Tibial nerve (tissue), 4 donors: ENCODE results near the gene C1orf53. TPM values are rescaled to one million over a fixed set of nuclear protein-coding genes. Genes with fewer than 3 reads are reported as not detected.
A peak's percentile ranks its signal among the peaks of the same experiment; 100 is the strongest.

Experiments used
- DNase-seq, 2 donors: peaks; one replicate each; pipeline ENCODE4 v3.0.0-alpha.2; 2019; ENCODE audit warnings: low spot score in 2 of 2
- H3K27ac ChIP-seq, 4 donors: fragments of 200-600 bp; sonication (generic) in 3 of 4; one replicate each; pipeline ENCODE4 v1.5.1; 2017 to 2019; ENCODE audit warnings: mild to moderate bottlenecking in 1 of 4
- H3K27me3 ChIP-seq, 2 donors: fragments of 200-600 bp; sonication (generic) in 1 of 2; one replicate each; pipeline versions ENCODE4 v1.5.1 to v1.6.0; 2017 to 2019
- H3K36me3 ChIP-seq, 3 donors: fragments of 200-600 bp; sonication (generic); one replicate each; pipeline ENCODE4 v1.5.1; 2018 to 2019
- H3K4me1 ChIP-seq, 4 donors: fragments of 200-600 bp; sonication (generic) in 3 of 4; one replicate each; pipeline ENCODE4 v1.5.1; 2017 to 2019
- H3K4me3 ChIP-seq, 4 donors: fragments of 200-600 bp; sonication (generic) in 3 of 4; one replicate each; pipeline ENCODE4 v1.5.1; 2017 to 2019; ENCODE audit warnings: mild to moderate bottlenecking in 1 of 4, moderate library complexity in 1 of 4
- H3K9me3 ChIP-seq, 4 donors: fragments of 200-600 bp; sonication (generic) in 3 of 4; one replicate each; pipeline ENCODE4 v1.5.1; 2017 to 2019
- CTCF ChIP-seq, 5 experiments: fragments of 200-600 bp in 3 of 5; fragments of 450-650 bp in 2 of 5; sonication (generic) in 3 of 5; IDR thresholded peaks; one replicate each; pipeline ENCODE4 v1.5.1; 2016 to 2019; ENCODE audit warnings: antibody characterized with exemption in 5 of 5, mild to moderate bottlenecking in 3 of 5, moderate library complexity in 2 of 5
- EP300 ChIP-seq, 2 donors: sonication (generic); formaldehyde crosslinking; IDR thresholded peaks; one replicate each; pipeline ENCODE4 v1.6.1; 2017; ENCODE audit warnings: antibody characterized with exemption in 2 of 2, mild to moderate bottlenecking in 1 of 2
- POLR2A ChIP-seq, 2 donors: fragments of 450-650 bp; IDR thresholded peaks; one replicate each; pipeline ENCODE4 v1.6.1; 2017; ENCODE audit warnings: antibody characterized with exemption in 2 of 2, mild to moderate bottlenecking in 2 of 2, moderate library complexity in 2 of 2
- WGBS, 2 donors: methylation state at CpG; one replicate each; pipeline ENCODE4 v1.1.5; 2018; 5-methylcytosine and 5-hydroxymethylcytosine counted together
- total RNA-seq, 4 donors: library from RNA; depleted of rRNA; stranded (reverse); fragments of >200 nt; gene quantifications; one replicate each; pipeline ENCODE4 v1.1.0, GENCODE V29; 2016

C1orf53 gene
- total RNA-seq, 4 donors from 2014 or later, result not detected

GRCh38 chr1:197911857-197912696 is 9.6 kb downstream of the C1orf53 start:
- H3K27ac ChIP-seq, result no peak overlapping the region
- TF ChIP-seq EP300 (IDR thresholded peaks at IDR 0.05) (no peak), POLR2A (IDR thresholded peaks at IDR 0.05) (no peak), CTCF (IDR thresholded peaks at IDR 0.05) (no peak)
- WGBS, 2 donors, result 1 to 3% methylated on average over 31 to 46 of the region's 46 CpGs
- no peaks in the 10 kb centered on the region for H3K36me3 ChIP-seq
- H3K9me3 ChIP-seq, result no peaks in the 10 kb centered on the region
- H3K27me3 ChIP-seq, result peaks cover 8 to 100% of the 10 kb centered on the region in 2 donors
- DNase-seq, result no peak
- H3K4me3 ChIP-seq, result peak overlapping the region in 1 of 4 donors; percentile 13
- H3K4me1 ChIP-seq, result peaks cover 0 to 74% (median 29%) of the 10 kb centered on the region in 4 donors

- Histone ChIP-seq H3K9me3 (no peaks in the 10 kb centered on the region), H3K4me1 (peaks cover 0 to 82% (median 37%) of the 10 kb centered on the region in 4 donors), H3K4me3 (no peak overlapping the region), H3K36me3 (no peaks in the 10 kb centered on the region), H3K27me3 (peaks cover 8 to 100% of the 10 kb centered on the region in 2 donors), H3K27ac (no peak overlapping the region)
- TF ChIP-seq EP300 (IDR thresholded peaks at IDR 0.05) (no peak), POLR2A (IDR thresholded peaks at IDR 0.05) (no peak), CTCF (IDR thresholded peaks at IDR 0.05) (no peak)
- no peak for DNase-seq
- 16 to 18% methylated on average over 32 of the region's 32 CpGs for WGBS, 2 donors
Observed at GRCh38 chr1:197912739-197913494, 10.5 kb downstream of the C1orf53 start.

GRCh38 chr1:197913495-197914276 is 11.3 kb downstream of the C1orf53 start:
- Histone ChIP-seq H3K27ac (no peak overlapping the region), H3K27me3 (peaks cover 8 to 100% of the 10 kb centered on the region in 2 donors), H3K4me1 (peaks cover 0 to 88% (median 42%) of the 10 kb centered on the region in 4 donors), H3K4me3 (no peak overlapping the region), H3K36me3 (no peaks in the 10 kb centered on the region), H3K9me3 (no peaks in the 10 kb centered on the region)
- 22 to 31% methylated on average over 18 to 26 of the region's 26 CpGs for WGBS, 2 donors
- no peak for DNase-seq
- no peak for TF ChIP-seq EP300 (IDR thresholded peaks at IDR 0.05)
- TF ChIP-seq CTCF (IDR thresholded peaks at IDR 0.05), result no peak
- TF ChIP-seq POLR2A (IDR thresholded peaks at IDR 0.05), result no peak

GRCh38 chr1:197914510-197914909 is 12.1 kb downstream of the C1orf53 start:
- Histone ChIP-seq H3K36me3 (no peaks in the 10 kb centered on the region), H3K27me3 (peaks cover 11 to 100% of the 10 kb centered on the region in 2 donors), H3K9me3 (no peaks in the 10 kb centered on the region), H3K27ac (no peak overlapping the region), H3K4me1 (peaks cover 0 to 92% (median 46%) of the 10 kb centered on the region in 4 donors), H3K4me3 (no peak overlapping the region)
- DNase-seq, result no peak
- TF ChIP-seq EP300 (IDR thresholded peaks at IDR 0.05) (no peak), CTCF (IDR thresholded peaks at IDR 0.05) (no peak), POLR2A (IDR thresholded peaks at IDR 0.05) (no peak)
- WGBS, 2 donors, result 9 to 22% methylated on average over 5 of the region's 5 CpGs
